Adrenal gland (tissue), 12 donors: ENCODE measurements around the gene PPP1CC. TPM values are rescaled to one million over a fixed set of nuclear protein-coding genes. Genes with fewer than 3 reads are reported as not detected.
"Not testable (repeated sequence)": the region's sequence is repeated elsewhere in the genome, so short reads cannot be mapped to it uniquely, and the experiment has no call there.

Experiments used
- DNase-seq, 7 donors: peaks; one replicate each; pipeline ENCODE4 v3.0.0-alpha.2; 2019 to 2020
- H3K27ac ChIP-seq, 5 donors: fragments of 200-600 bp; sonication (generic) in 4 of 5; 1 replicate in 3 of 5; 2 replicates in 2 of 5; pipeline versions ENCODE4 v1.5.1 to v1.8.0; 2016 to 2020; ENCODE audit warnings: mild to moderate bottlenecking in 1 of 5
- H3K27me3 ChIP-seq: fragments of 200-600 bp; 2 replicates; pipeline ENCODE4 v1.8.0; 2021
- H3K36me3 ChIP-seq, 2 donors: fragments of 200-600 bp; replicated peaks in 1 of 2; 1 replicate in 1 of 2; 2 replicates in 1 of 2; pipeline versions ENCODE4 v1.5.1 to v1.8.0; 2018 to 2022
- H3K4me1 ChIP-seq, 2 donors: fragments of 200-600 bp; replicated peaks in 1 of 2; 1 replicate in 1 of 2; 2 replicates in 1 of 2; pipeline versions ENCODE4 v1.5.1 to v1.8.0; 2018 to 2021
- H3K4me3 ChIP-seq, 4 donors: fragments of 200-600 bp; sonication (generic) in 3 of 4; one replicate each; pipeline ENCODE4 v1.5.1; 2016 to 2018
- H3K9me3 ChIP-seq, 3 donors: fragments of 200-600 bp; sonication (generic) in 1 of 3; replicated peaks in 1 of 3; 1 replicate in 2 of 3; 2 replicates in 1 of 3; pipeline versions ENCODE4 v1.5.1 to v1.8.0; 2016 to 2021
- CTCF ChIP-seq, 6 experiments: fragments of 450-650 bp in 4 of 6; fragments of 200-600 bp in 2 of 6; sonication (generic) in 1 of 6; IDR thresholded peaks; 1 replicate in 5 of 6; 2 replicates in 1 of 6; pipeline versions ENCODE4 v1.5.1 to v1.8.0; 2016 to 2021; ENCODE audit warnings: antibody characterized with exemption in 6 of 6, mild to moderate bottlenecking in 2 of 6, moderate library complexity in 1 of 6
- POLR2A ChIP-seq, 2 donors: fragments of 450-650 bp; IDR thresholded peaks; one replicate each; pipeline ENCODE4 v1.6.1; 2017; ENCODE audit warnings: antibody characterized with exemption in 2 of 2, mild to moderate bottlenecking in 2 of 2, moderate library complexity in 1 of 2
- WGBS, 4 donors: extraction: QIAGEN DNeasy Blood & Tissue Kit in 2 of 4; methylation state at CpG; one replicate each; pipeline versions ENCODE4 v1.1.5 to v1.1.7; 2013 to 2017; 5-methylcytosine and 5-hydroxymethylcytosine counted together
- intact Hi-C, 2 donors: fragments of 100-400 bp; cut with DNase I; formaldehyde crosslinking; loops; one replicate each; pipeline versions ENCODE4 v1.14.1 to v1.15.0; 2022 to 2023
- polyA plus RNA-seq, 3 donors: library from polyadenylated mRNA; stranded (reverse); fragments of 200-250 nt in 2 of 3; fragments of 350-450 nt in 1 of 3; fragmentation: Illumina TruSeq in 1 of 3; extraction: RNeasy Lipid Tissue Mini Kit (QIAGEN cat#74804) in 1 of 3; gene quantifications; one replicate each; pipeline ENCODE4 v1.2.3, GENCODE V29; 2013 to 2014
- total RNA-seq, 9 donors: library from RNA; depleted of rRNA in 4 of 9; stranded (reverse); fragments of >200 nt in 4 of 9; fragments of 120-200 nt in 1 of 9; fragmentation: NEBNext Ultra II Directional in 1 of 9; extraction: Animal tissue kit (Norgen Biotek cat#: 25700) in 1 of 9; gene quantifications; one replicate each; pipeline versions ENCODE4 v1.1.0 to v1.2.4, GENCODE V29; 2013 to 2023
- donor health status: healthy with polysubstance abuse.
- donor health status: Bipolar disorder and iron deficiency.
- donor health status: DM: yes; HTN: yes; CAD: no.
- donor health status: DM: no; HTN: no; CAD: no.
- donor health status: DM: no; HTN: no; CAD: no.
- donor health status: DM: yes; HTN: yes; CAD: no.

PPP1CC gene
- total and polyA plus RNA-seq, 12 donors: 53.7 to 182 (median 137) TPM

GRCh38 chr12:110774824-110775223, 32.1 kb upstream of the PPP1CC start:
- WGBS, 4 donors: 65 to 75% (median 69%) methylated on average over 2 of the region's 2 CpGs

GRCh38 chr12:110768960-110769359, 26.3 kb upstream of the PPP1CC start:
- H3K27ac ChIP-seq: no peak overlapping the region
- 91 to 100% (median 96%) methylated on average over 5 of the region's 5 CpGs for WGBS, 4 donors
- no peaks in the 10 kb centered on the region for H3K36me3 ChIP-seq
- no peaks in the 10 kb centered on the region for H3K9me3 ChIP-seq
- DNase-seq: no peak
- H3K4me3 ChIP-seq: no peak overlapping the region
- H3K27me3 ChIP-seq: no peaks in the 10 kb centered on the region
- intact Hi-C loops: no loop called here
- H3K4me1 ChIP-seq: peaks cover 0 to 7% of the 10 kb centered on the region in 2 donors
- TF ChIP-seq CTCF (IDR thresholded peaks at IDR 0.05): no peak
- no peak for TF ChIP-seq POLR2A (IDR thresholded peaks at IDR 0.05)

More at GRCh38 chr12:110774824-110775223, 32.1 kb upstream of the PPP1CC start:
- H3K9me3 ChIP-seq: no peaks in the 10 kb centered on the region
- intact Hi-C loops: no loop called here
- H3K27me3 ChIP-seq: no peaks in the 10 kb centered on the region
- H3K36me3 ChIP-seq: no peaks in the 10 kb centered on the region
- no peak for TF ChIP-seq POLR2A (IDR thresholded peaks at IDR 0.05)
- no peak for TF ChIP-seq CTCF (IDR thresholded peaks at IDR 0.05)
- DNase-seq: no peak
- H3K27ac ChIP-seq: no peak overlapping the region
- H3K4me3 ChIP-seq: no peak overlapping the region
- H3K4me1 ChIP-seq: peaks cover 0 to 3% of the 10 kb centered on the region in 2 donors

GRCh38 chr12:110767863-110768262, 25.2 kb upstream of the PPP1CC start:
- H3K36me3 ChIP-seq: no peaks in the 10 kb centered on the region
- DNase-seq: no peak
- H3K9me3 ChIP-seq: no peaks in the 10 kb centered on the region
- H3K4me3 ChIP-seq: no peak overlapping the region
- peaks cover 0 to 6% of the 10 kb centered on the region in 2 donors for H3K4me1 ChIP-seq
- intact Hi-C loops: no loop called here
- WGBS, 4 donors: 82 to 88% (median 84%) methylated on average over 3 of the region's 3 CpGs
- no peak overlapping the region for H3K27ac ChIP-seq
- H3K27me3 ChIP-seq: no peaks in the 10 kb centered on the region
- TF ChIP-seq POLR2A (IDR thresholded peaks at IDR 0.05): no peak
- no peak for TF ChIP-seq CTCF (IDR thresholded peaks at IDR 0.05)

- no peaks in the 10 kb centered on the region for H3K9me3 ChIP-seq
- no peak overlapping the region for H3K27ac ChIP-seq
- no peak for DNase-seq
- no peaks in the 10 kb centered on the region for H3K27me3 ChIP-seq
- TF ChIP-seq CTCF (IDR thresholded peaks at IDR 0.05) (no peak), POLR2A (IDR thresholded peaks at IDR 0.05) (no peak)
- H3K4me1 ChIP-seq: peaks cover 0 to 4% of the 10 kb centered on the region in 2 donors
- intact Hi-C loops: no loop called here
- H3K36me3 ChIP-seq: no peaks in the 10 kb centered on the region
- H3K4me3 ChIP-seq: no peak overlapping the region
- 58 to 66% (median 62%) methylated on average over 6 to 7 of the region's 7 CpGs for WGBS, 4 donors
Observed at GRCh38 chr12:110766311-110767154, 23.8 kb upstream of the PPP1CC start.

- H3K4me1 ChIP-seq, H3K27me3 ChIP-seq, intact Hi-C loops, H3K9me3 ChIP-seq, H3K4me3 ChIP-seq, H3K27ac ChIP-seq, H3K36me3 ChIP-seq, DNase-seq: not testable (repeated sequence)
- 88 to 93% (median 91%) methylated on average over 3 of the region's 3 CpGs for WGBS, 4 donors
Observed at GRCh38 chr12:110765572-110765971, 22.9 kb upstream of the PPP1CC start.
